Measurements from ENCODE around the gene PSTPIP1. TPM values are rescaled to one million over a fixed set of nuclear protein-coding genes. Genes with fewer than 3 reads are reported as not detected.
A peak's percentile ranks its signal among the peaks of the same experiment; 100 is the strongest.

PSTPIP1 gene
- total RNA-seq, 2 donors from 2014 or later, result 3.3 to 3.6 TPM

- no peaks in the 10 kb centered on the region for H3K9me3 ChIP-seq
- DNase-seq, result peak in 2 of 4 donors; percentile 9 to 58
- peaks cover 13% of the 10 kb centered on the region for H3K4me1 ChIP-seq
- 70 to 86% methylated on average over 9 to 11 of the region's 11 CpGs for WGBS, 2 donors
- no peak overlapping the region for H3K4me3 ChIP-seq
- H3K27ac ChIP-seq, result peak overlapping the region in 1 of 4 donors; percentile 30
- H3K27me3 ChIP-seq, result no peaks in the 10 kb centered on the region
- no peak for ATAC-seq
- intact Hi-C loops (cut with DNase I), result no loop called here
- TF ChIP-seq CTCF (IDR thresholded peaks at IDR 0.05), result no peak
- no peak for TF ChIP-seq POLR2A (IDR thresholded peaks at IDR 0.05)
- H3K36me3 ChIP-seq (replicated peaks in 1 of 2; ENCODE audit: insufficient read depth in 1 of 2, low read depth in 2 of 2), result no peaks in the 10 kb centered on the region
These were observed 6.7 kb upstream of the PSTPIP1 start for GRCh38 chr15:76987896-76988860.

- DNase-seq (peak in 1 of 4 donors; percentile 8), ATAC-seq (no peak)
- Histone ChIP-seq H3K36me3 (replicated peaks in 1 of 2; ENCODE audit: insufficient read depth in 1 of 2, low read depth in 2 of 2) (no peaks in the 10 kb centered on the region), H3K9me3 (no peaks in the 10 kb centered on the region), H3K27ac (peak overlapping the region in 1 of 4 donors; percentile 30), H3K27me3 (no peaks in the 10 kb centered on the region), H3K4me1 (peaks cover 22% of the 10 kb centered on the region), H3K4me3 (no peak overlapping the region)
- no peak for TF ChIP-seq POLR2A (IDR thresholded peaks at IDR 0.05)
- TF ChIP-seq CTCF (IDR thresholded peaks at IDR 0.05), result no peak
- intact Hi-C loops (cut with DNase I), result no loop called here
- WGBS, 2 donors, result 77 to 95% methylated on average over 10 to 12 of the region's 12 CpGs
These were observed 5.8 kb upstream of the PSTPIP1 start for GRCh38 chr15:76988867-76989780.

GRCh38 chr15:76991048-76991447, 3.9 kb upstream of the PSTPIP1 start:
- no peak for ATAC-seq
- Histone ChIP-seq H3K27me3 (no peaks in the 10 kb centered on the region), H3K9me3 (no peaks in the 10 kb centered on the region), H3K27ac (no peak overlapping the region), H3K4me3 (no peak overlapping the region), H3K36me3 (replicated peaks in 1 of 2; ENCODE audit: insufficient read depth in 1 of 2, low read depth in 2 of 2) (no peaks in the 10 kb centered on the region), H3K4me1 (peaks cover 23% of the 10 kb centered on the region)
- TF ChIP-seq POLR2A (IDR thresholded peaks at IDR 0.05), result no peak
- no peak for TF ChIP-seq CTCF (IDR thresholded peaks at IDR 0.05)
- DNase-seq, result peak; percentile 38 to 68 (median 56)
- WGBS, 2 donors, result 37 to 40% methylated on average over 6 to 7 of the region's 7 CpGs
- intact Hi-C loops (cut with DNase I), result no loop called here

GRCh38 chr15:76991741-76992645, 2.9 kb upstream of the PSTPIP1 start:
- no peak overlapping the region for H3K27ac ChIP-seq
- intact Hi-C loops (cut with DNase I), result no loop called here
- TF ChIP-seq CTCF (IDR thresholded peaks at IDR 0.05) (no peak), POLR2A (IDR thresholded peaks at IDR 0.05) (no peak)
- DNase-seq, result peak in 2 of 4 donors; percentile 9 to 38
- no peak overlapping the region for H3K4me3 ChIP-seq
- H3K9me3 ChIP-seq, result no peaks in the 10 kb centered on the region
- H3K27me3 ChIP-seq, result no peaks in the 10 kb centered on the region
- peaks cover 23% of the 10 kb centered on the region for H3K4me1 ChIP-seq
- ATAC-seq, result no peak
- no peaks in the 10 kb centered on the region for H3K36me3 ChIP-seq (replicated peaks in 1 of 2; ENCODE audit: insufficient read depth in 1 of 2, low read depth in 2 of 2)
- 83 to 99% methylated on average over 8 to 9 of the region's 9 CpGs for WGBS, 2 donors
